ENCODE measurements around the gene TRIP11. TPM values are rescaled to one million over a fixed set of nuclear protein-coding genes. Genes with fewer than 3 reads are reported as not detected.

TRIP11 gene
- total RNA-seq, 2 experiments from 2014 or later, result 43.9 to 44.4 TPM

DNA sequence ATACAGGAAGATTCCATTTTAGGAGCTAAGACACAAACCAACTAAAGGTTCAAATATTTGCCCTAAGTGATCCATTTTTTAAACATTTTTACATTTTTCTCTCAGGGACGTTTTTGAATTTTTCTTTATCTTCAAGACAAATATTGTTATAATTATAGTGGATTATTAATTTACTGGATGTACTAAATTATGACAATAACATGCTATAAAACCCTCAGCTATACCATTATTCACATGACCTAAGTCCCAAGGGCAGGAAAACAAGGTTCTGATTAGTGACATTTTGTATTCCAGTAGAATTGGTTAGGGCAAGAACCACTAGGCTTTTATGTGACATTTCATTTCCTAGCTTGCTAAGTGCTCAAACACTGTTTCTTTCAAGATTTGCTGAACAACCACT lies 75.8 kb downstream of the TRIP11 start:
- POLR2A ChIA-PET, result no interaction called here
- CTCF ChIA-PET, result no interaction called here

DNA sequence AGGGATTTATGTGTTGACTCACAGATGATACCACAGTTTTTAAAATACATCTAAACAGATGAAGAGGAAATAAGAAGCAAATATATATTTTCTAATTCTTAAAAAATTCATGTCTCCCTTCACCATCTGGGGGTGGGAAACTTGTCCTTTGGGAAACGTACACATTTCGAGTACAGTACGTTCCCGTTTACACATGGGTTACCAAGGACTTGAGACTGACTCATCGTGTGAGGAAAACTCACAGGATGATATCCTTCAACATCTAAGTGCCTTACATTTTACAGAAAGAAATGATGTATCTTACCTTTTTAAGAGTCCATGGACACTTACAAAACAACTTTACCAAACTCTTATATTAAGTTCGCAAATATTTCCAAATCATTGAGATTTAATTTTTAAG lies 76.4 kb downstream of the TRIP11 start:
- POLR2A ChIA-PET, result no interaction called here

DNA sequence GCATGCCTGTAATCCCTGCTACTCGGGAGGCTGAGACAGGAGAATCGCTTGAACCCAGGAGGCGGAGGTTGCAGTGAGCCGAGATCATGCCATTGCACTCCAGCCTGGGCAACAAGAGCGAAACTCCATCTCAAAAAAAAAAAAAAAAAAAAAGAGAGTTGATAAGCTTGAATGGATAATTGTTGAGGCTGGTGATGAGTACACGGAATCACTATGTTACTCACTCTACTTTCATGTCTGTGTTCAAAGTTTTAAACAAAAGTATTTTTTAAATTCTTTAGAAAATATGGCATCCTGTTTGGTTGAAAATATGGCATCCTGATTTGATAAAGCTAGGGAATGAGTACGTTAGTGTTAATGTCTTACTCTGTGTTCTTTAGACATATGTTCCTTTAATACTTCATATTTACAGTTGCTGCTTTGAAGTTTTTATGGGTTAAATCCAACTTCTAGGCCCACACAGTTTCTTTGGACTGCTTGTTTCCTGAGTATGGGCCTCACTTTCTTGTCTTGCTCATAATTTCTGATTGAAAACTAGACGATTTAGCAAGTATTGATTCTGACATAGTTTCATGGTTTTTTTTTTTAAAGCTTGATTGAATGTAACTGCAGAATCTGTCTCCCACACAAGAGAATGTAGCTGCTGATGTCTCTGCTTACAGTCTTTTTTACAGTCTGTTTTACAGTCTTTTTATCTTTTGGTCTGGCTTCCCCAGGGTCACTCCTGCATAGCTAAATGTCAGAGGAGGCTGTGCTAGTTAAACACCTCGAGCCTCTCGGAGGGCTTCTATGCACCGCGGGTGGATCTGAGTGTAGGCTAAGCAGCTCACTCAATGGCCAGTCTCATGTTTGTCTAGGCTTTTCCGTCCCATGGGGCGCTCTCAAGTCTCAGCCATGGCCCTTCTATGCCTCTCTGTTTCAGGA lies 78.3 kb downstream of the TRIP11 start:
- POLR2A ChIA-PET, result interaction anchor here (0.6 to 0.7 kb wide), 3 partner anchors 17 to 160 kb away, joined by 3 to 13 read pairs (median 5); no protein-coding TSS in a partner anchor

More for the DNA sequence above, 76.4 kb downstream of the TRIP11 start:
- CTCF ChIA-PET, result no interaction called here

DNA sequence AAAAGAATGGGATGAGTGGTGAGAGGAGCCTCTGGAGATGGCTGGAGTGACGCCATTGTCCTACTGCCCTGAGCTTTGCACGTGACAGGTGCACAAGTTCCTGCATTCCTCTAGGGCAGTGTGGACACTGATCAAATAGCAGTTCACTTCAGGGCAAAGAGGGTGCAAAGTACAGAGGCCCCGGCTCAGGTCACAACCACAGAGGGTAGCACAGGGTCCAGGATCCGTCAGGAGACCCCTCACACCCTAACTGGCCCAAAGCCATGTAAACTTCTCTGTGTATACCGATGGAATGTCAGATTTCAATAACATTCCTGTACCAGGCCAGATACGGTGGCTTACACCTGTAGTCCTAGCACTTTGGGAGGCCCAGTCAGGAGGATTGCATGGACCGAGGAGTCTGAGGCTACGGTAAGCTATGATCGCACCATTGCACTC lies 82.0 kb downstream of the TRIP11 start:
- ChIA-PET POLR2A (interaction anchor here (0.6 kb wide), 1 partner anchor 14 kb away, joined by 5 read pairs; no protein-coding TSS in a partner anchor), CTCF (no interaction called here)

More for the DNA sequence above, 78.3 kb downstream of the TRIP11 start:
- CTCF ChIA-PET, result interaction anchor here (0.7 to 1.4 kb wide), 4 partner anchors 35 to 848 kb away, joined by 3 to 6 read pairs (median 3); no protein-coding TSS in a partner anchor

DNA sequence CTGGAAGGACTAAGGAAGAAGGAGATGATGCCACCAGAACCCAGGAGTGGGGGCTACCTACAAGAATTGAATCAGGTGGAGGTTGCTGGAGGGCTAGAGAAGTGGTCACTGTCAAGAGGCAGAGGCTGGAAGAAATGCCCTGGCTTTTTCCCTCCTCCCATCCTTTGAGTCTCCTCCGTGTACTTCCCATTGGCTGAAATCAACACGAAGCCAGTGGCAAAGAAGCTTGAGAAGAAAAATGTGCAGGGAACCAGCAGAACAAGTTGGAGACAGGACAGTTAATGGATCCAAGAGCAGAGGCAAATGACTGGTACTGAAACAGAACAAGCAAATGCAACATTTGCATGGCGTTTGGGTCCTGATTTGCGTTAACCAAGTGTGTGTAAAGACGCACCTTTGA lies 83.2 kb downstream of the TRIP11 start:
- CTCF ChIA-PET, result interaction anchor here (1.5 kb wide), 1 partner anchor 10 kb away, joined by 3 read pairs; no protein-coding TSS in a partner anchor

DNA sequence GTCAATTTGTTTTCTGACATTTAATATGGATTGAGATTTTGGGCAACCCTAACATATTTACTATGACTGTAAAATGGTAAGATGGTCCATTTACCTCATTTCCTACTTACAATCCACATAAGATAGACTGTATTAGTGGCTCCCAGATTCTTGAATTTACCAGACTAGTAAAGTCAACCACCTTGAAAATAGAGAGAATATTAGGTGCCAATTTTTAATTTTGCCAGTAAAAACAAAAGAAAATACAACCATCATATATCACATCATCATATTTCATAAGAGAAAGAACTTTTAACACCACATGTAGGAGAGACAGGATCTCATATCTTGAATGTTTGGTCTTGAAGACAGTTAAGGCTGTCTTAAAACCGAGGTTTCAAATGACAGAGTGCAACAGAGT lies 84.7 kb downstream of the TRIP11 start:
- ChIA-PET CTCF (interaction anchor here (1.5 kb wide), 1 partner anchor 9 kb away, joined by 3 read pairs; no protein-coding TSS in a partner anchor), POLR2A (no interaction called here)

More for the DNA sequence above, 83.2 kb downstream of the TRIP11 start:
- POLR2A ChIA-PET, result no interaction called here

DNA sequence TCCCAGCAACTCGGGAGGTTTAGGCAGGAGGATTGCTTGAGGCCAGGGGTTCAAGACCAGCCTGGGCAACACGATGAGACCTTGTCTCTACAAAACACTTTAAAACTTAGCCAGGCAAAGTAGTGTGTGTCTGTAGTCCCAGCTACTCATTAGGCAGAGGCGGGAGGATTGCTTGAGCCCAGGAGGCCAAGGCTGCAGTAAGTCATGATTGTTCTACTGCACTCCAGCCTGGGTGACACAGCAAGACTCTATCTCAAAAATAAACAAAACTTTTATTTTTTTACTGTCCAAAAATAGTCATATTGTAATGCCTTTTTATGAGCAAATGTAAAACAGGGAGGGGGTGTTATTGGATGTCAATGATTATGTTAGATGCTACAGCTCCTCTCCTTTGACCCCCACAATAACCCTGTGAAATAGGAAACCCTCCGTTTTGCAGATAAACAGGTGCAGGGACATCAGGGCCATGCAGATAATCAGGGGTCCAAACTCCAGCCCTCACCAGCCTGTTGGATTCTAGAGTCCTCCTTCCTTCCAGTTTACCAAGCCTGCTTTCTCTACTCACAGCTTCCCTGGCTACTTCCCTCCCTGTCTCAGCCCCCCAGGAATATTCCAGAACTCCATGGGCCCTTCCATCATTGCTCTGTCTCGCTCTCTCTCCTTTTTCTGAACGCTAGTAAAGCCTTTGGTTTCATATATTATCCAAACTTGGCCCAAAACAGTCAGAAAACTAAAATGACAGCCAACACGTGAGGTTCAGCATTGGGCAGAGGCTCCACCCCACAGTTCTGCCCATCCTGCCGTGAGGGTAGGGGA lies 86.5 kb downstream of the TRIP11 start:
- CTCF ChIA-PET, result interaction anchor here (0.6 kb wide), 1 partner anchor 9 kb away, joined by 4 read pairs; no protein-coding TSS in a partner anchor
- POLR2A ChIA-PET, result no interaction called here

DNA sequence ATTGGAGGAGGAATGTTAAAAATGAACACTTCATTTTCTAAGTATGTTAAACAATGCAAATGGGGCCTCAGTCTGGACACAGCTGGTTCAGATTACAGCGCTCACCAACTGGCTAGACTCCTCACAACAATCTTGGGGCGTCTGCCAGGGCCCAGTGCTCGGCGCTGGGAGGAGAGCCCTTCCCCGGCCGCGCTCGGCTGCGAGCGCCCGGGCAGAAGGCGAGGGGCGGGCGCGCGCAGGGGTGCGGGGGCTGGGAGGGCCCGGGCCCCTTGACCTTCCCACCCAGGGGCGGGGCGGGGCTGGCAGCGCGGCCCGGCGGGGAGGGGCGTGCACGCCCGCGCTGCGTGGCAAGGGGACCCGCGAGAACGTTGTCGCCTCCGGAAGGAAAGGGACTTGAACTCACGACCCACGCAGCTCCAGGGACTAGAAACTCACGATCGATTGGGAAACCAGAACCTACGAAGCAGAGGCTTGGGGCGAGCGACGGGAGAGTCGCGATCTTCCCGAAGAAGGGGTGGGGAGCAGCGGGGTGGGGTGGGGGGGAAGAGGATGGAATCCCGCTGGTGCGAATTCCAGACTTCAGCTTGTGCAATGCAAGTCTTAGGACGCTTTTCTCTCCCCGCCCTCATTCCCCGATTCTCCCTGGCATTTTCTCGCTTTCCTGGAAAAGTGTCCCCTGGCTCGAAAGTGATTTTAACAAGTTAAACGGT lies 92.2 kb downstream of the TRIP11 start, which contains the start of gene FBLN5:
Gene FBLN5 (minus strand): TSS at position 220 of the 710 bp plus-strand sequence. CDS start 465 bp downstream, outside the sequence.
- ChIA-PET POLR2A (no interaction called here), CTCF (interaction anchor here (0.6 to 1.4 kb wide), 2 partner anchors 8 to 160 kb away, joined by 3 read pairs; no protein-coding TSS in a partner anchor)

DNA sequence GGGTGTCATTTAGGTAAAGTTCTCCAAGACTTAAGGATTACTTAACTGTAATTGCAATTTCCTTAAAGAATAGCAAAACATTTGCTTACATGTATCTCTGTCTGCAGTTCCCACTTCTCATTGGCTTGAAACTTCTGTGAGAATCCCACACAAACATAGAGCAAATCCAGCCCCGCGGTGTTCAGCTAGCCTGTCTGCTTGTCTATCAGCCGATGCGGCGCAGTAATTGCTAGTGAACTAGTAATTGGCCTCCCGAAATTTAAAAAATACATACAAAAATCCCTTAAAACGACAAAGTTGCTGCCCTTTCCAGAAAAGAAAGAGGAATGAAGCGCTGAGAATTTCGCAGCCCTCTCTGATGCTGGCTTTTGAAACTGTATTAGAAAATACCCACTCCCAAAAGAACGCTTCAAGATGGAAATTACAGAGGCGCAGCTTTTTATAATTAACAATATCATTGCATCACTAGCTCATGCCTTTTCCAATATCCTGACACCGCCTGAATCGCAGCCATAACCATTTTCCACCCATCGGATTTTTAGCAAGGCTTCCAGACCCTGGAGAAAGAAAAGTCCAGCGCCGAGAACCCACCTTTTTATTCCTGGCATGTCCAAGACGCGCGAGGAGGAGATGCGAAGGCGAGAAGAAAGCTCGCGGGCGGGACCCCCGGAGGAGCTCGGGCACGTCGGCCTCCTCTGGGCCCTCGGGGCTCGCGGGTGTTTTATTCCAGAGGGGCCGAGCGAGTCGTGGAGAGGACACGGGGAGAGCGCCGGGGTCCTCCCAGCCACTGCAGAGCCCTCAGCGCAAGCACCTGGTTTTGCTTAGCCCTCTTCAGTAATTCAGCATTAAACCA lies 93.0 kb downstream of the TRIP11 start:
- ChIA-PET POLR2A (no interaction called here), CTCF (interaction anchor here (0.6 to 1.4 kb wide), 2 partner anchors 9 to 161 kb away, joined by 3 read pairs; no protein-coding TSS in a partner anchor)

DNA sequence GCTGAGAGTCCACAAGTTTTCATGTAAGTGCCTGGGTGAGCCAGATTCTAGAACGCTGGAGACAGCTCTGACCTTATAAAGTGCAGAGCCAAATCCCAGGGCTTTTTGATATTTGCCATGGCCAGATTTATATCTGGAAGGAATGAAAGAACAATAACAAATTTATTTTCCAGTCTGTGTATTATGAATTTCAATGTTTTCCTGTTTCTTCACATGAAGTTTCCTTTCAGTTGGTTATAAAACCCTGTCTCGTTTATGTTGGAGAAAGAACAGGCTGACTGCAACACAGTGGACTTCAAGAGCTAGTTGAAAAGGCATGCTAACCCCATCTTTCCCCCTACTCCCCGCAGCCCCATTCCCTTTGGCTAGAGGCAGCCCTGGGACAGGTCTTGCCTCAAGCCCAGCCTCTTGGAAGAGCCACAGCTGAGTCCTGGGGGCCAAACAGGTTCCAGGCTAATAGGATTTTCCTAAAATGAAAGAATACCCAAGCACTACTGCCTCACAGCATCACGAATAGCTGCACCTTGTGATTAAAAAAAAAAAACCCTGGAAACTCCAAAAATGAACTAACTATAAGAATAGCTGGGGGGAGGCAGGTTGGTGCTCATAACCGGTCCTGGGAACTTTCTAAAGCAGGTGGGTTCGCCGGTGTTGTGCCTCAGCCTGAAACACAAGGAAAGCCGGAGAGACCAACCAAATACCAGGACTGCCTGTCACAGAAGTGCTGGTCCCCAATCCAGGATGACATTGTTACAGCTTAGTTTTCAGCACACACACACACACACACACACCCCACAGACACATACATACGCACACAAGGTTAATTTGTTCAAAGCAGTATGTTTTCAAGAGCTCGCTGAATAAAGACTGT lies 93.9 kb downstream of the TRIP11 start:
- CTCF ChIA-PET, result interaction anchor here (1.4 kb wide), 1 partner anchor 10 kb away, joined by 3 read pairs; no protein-coding TSS in a partner anchor
- POLR2A ChIA-PET, result no interaction called here

DNA sequence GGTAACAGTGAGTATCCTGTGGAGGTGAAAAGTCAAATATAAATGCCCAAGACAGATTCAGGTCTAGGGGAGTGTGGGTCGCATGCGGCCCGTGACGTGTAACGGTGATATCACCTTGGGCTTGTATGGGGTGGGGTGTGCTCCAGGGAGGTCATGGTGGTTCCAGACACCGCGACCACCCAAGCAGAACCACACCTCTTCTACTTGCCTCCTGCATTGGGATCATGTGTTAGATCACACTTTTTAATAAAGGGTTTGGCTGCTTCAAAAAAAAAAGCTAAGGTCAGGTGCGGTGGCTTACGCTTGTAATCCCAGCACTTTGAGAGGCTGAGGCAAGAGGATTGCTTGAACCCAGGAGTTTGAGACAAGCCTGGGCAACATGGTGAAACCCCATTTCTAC lies 96.9 kb downstream of the TRIP11 start:
- CTCF ChIA-PET, result no interaction called here
- POLR2A ChIA-PET, result no interaction called here

DNA sequence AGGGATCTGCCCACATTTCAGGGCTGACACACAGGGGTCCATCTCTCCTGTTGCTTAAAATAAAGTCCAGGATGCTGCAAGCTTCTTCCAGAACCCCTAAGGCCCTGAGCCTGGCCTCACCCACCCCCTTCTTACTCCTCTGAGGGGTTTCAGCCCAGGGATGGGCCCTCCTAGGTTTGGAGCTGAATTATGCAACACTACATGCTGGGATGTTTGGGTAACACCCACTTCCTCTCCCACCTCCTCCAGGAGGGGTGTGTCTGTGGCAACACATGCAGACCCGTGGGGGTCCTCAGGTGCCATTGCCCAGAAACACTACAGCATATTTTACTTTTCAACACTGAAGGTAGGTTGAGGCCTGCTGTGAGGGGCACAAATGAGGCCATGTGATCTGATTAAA lies 97.7 kb downstream of the TRIP11 start:
- POLR2A ChIA-PET, result no interaction called here
- CTCF ChIA-PET, result no interaction called here

DNA sequence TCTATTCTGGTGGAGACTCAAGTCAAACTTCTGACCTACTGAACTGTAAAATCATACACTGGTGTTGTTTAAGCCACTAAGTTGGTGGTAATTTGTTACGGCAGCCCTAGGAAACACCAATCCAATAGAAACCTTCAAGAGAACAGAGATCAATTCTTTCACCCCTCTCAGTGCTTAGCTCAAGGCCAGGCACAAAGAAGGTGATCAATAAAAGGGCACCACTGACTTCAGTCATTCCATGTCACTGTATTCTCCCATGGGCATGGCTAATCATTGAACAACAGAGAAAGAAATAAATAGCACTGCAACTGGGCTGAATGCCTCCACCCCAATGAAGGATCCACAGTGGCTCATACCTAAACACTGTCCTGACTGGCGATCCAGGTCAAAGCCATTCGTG lies 99.7 kb downstream of the TRIP11 start:
- ChIA-PET POLR2A (no interaction called here), CTCF (no interaction called here)

DNA sequence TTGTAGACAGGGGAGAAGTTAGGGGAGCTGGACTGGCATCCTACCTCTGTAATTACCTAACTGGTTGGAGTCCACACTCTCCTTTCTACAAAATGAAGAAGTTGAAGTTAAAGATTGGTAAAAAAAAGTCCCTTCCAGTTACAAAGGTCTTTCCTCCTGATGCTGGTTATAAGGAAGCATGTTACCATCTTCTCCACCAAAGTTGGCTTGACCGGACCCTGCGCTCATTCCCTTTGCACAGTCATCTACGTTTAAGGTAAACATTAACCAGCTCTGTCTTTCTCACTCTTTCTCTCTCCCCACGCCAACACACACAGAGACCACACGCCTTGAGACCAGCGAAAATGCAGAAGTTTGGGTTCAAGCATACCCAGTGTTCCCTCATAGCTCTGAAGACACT lies 104.3 kb downstream of the TRIP11 start:
- CTCF ChIA-PET, result no interaction called here
- POLR2A ChIA-PET, result no interaction called here

DNA sequence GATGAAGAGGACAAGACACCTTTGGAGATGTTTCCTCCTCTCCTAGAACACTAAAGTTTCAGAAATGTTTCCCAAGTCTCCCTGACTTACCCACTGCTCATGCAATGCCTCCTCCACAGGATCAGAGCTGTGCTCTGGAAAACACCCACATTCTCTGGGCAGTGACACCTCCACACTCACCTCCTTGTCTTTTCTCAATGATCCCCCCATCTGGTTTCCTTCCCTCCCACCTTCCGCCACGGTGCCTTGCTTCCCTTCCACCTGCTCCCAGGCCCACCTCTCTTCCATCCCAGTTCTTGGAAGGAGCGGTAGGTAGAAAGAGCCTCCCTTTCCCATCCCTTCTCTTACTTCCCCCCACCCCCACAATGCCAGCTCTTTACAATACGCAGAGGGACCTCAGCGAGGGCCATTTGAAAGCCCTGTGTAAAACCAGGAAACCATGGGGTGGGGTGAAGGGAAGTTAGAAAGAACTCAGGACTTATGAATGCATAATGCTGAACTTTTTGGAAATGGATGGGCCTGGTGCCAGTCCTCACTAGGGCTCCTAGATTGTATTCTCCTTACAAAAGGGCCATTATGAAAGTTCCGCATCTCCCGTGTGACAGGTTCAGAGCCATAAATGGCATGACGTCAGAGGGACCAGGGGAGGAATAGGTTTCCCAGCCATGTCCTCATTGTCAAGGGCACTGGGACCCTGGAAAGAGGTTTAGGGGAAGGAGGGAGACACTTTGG lies 105.1 kb downstream of the TRIP11 start:
- ChIA-PET CTCF (no interaction called here), POLR2A (interaction anchor here (0.5 kb wide), 1 partner anchor 64 kb away, joined by 5 read pairs; no protein-coding TSS in a partner anchor)

DNA sequence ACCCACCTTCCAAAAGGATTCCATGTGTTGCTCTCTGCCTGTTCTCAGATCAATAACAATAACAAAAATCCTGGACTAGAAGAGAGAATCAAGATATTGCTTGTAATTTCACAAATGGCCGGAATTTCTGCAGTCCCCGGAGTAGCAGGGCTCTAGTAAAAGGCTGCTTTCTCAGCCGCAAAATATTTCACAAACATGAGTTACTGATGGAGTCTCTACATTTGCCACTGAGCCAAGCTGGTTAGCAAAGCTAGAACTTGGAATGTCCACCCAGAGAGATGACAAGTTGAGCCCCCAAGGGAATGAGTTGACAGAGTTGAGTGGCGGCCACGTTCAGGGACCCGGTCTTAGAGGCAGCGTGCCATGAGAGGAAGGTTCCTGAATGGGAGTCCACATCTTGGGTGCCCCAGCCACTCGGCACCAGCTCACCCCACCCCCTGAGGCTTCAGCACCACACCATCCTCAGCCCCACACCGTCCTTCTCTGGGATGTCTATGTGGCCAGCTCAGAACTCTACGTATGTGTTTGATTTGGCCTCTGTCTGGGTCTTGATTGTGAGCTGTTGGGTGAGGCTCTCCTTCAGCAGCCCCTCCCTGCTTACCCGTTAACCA lies 108.3 kb downstream of the TRIP11 start:
- CTCF ChIA-PET, result no interaction called here
- POLR2A ChIA-PET, result no interaction called here

All from activated CD8-positive, alpha-beta memory T cell treated with anti-CD3 and anti-CD28 coated beads for 36 hours (primary cell).